AG09319 (cell line): ENCODE results near the gene CD300LD.
"Not testable (repeated sequence)": the region's sequence is repeated elsewhere in the genome, so short reads cannot be mapped to it uniquely, and the experiment has no call there.

ENCODE experiments used
- DNase-seq: peaks from one replicate; pipeline ENCODE4 v3.0.0-alpha.2; 2010; ENCODE audit warnings: low read depth; ENCODE audit errors: extremely low read depth
- CTCF ChIP-seq: IDR thresholded peaks from 2 replicates; pipeline ENCODE4 v1.5.1; 2011; ENCODE audit warnings: low read depth, mild to moderate bottlenecking, inconsistent platforms, low read length, moderate library complexity

CD300LD gene

GRCh38 chr17:74563358-74563757 lies 28.7 kb downstream of the CD300LD start:
- DNase-seq, result no peak
- no peak for TF ChIP-seq CTCF

- TF ChIP-seq CTCF, result no peak
- DNase-seq, result no peak
These were observed 30.5 kb downstream of the CD300LD start for GRCh38 chr17:74561586-74561985.

GRCh38 chr17:74558882-74559519 lies 33.1 kb downstream of the CD300LD start:
- no peak for TF ChIP-seq CTCF
- DNase-seq, result no peak

- DNase-seq, result not testable (repeated sequence)
These were observed 33.7 kb downstream of the CD300LD start for GRCh38 chr17:74558402-74558801.

- no peak for DNase-seq
- TF ChIP-seq CTCF, result no peak
These were observed 36.6 kb downstream of the CD300LD start for GRCh38 chr17:74555427-74555940.

GRCh38 chr17:74554909-74555308 lies 37.2 kb downstream of the CD300LD start:
- no peak for TF ChIP-seq CTCF

GRCh38 chr17:74552037-74552436 lies 40.0 kb downstream of the CD300LD start:
- DNase-seq, result no peak
- TF ChIP-seq CTCF, result no peak

More at GRCh38 chr17:74554909-74555308, 37.2 kb downstream of the CD300LD start:
- no peak for DNase-seq

- no peak for DNase-seq
- TF ChIP-seq CTCF, result no peak
These were observed 41.5 kb downstream of the CD300LD start for GRCh38 chr17:74550602-74551001.
